Activated CD4-positive, alpha-beta T cell treated with anti-CD3 and anti-CD28 coated beads for 36 hours (primary cell): ENCODE data around the gene PCAT6. TPM values are rescaled to one million over a fixed set of nuclear protein-coding genes. Genes with fewer than 3 reads are reported as not detected.
A peak's percentile ranks its signal among the peaks of the same experiment; 100 is the strongest.
"Not testable (repeated sequence)": the region's sequence is repeated elsewhere in the genome, so short reads cannot be mapped to it uniquely, and the experiment has no call there.

ENCODE experiments used
- ATAC-seq: fragments of 200-7000 bp; cut with Tn5 transposase; one replicate; pipeline ENCODE4 v1.10.0; 2021; ENCODE audit warnings: mild to moderate bottlenecking, moderate library complexity
- CTCF ChIA-PET: fragments of 350-600 bp; sonication (Branson Sonifier 250); formaldehyde crosslinking; loops from one replicate; lab custom pipeline; 2021; ENCODE audit warnings: antibody characterized with exemption; lab: Charles Lee
- POLR2A ChIA-PET: fragments of 350-600 bp; sonication (Branson Sonifier 250); formaldehyde crosslinking; loops from one replicate; lab custom pipeline; 2021; ENCODE audit warnings: antibody characterized with exemption, inconsistent platforms; lab: Charles Lee
- DNase-seq: peaks from one replicate; pipeline ENCODE4 v3.0.0-alpha.2; 2020
- H3K27ac Mint-ChIP-seq: one replicate; pipeline ENCODE4 v1.8.0; 2021; ENCODE audit warnings: mixed read lengths
- H3K27me3 Mint-ChIP-seq: one replicate; pipeline ENCODE4 v1.8.0; 2021; ENCODE audit warnings: mixed read lengths
- H3K36me3 Mint-ChIP-seq: one replicate; pipeline ENCODE4 v1.8.0; 2021; ENCODE audit warnings: low read depth, mixed read lengths
- H3K4me1 Mint-ChIP-seq: one replicate; pipeline ENCODE4 v1.8.0; 2021; ENCODE audit warnings: mixed read lengths
- H3K4me3 Mint-ChIP-seq: one replicate; pipeline ENCODE4 v1.8.0; 2021; ENCODE audit warnings: mild to moderate bottlenecking, moderate library complexity, mixed read lengths
- H3K9me3 Mint-ChIP-seq: one replicate; pipeline ENCODE4 v1.8.0; 2021; ENCODE audit warnings: low read depth, mixed read lengths
- intact Hi-C, 2 experiments: fragments of 100-400 bp; cut with DNase I in 1 of 2; cut with micrococcal nuclease in 1 of 2; formaldehyde crosslinking; loops; one replicate each; pipeline versions ENCODE4 v1.14.2 to v1.15.1; 2022 to 2024; cut with DNase I, micrococcal nuclease
- total RNA-seq, 2 experiments: library from RNA; stranded (reverse); gene quantifications; one replicate each; pipeline ENCODE4 v1.2.3, GENCODE V29; 2021

The PCAT6 gene
- total RNA-seq: 1 to 10 TPM in 1 of 2 experiments, under 1 TPM in 1; 0.59 to 2.2 TPM

DNA sequence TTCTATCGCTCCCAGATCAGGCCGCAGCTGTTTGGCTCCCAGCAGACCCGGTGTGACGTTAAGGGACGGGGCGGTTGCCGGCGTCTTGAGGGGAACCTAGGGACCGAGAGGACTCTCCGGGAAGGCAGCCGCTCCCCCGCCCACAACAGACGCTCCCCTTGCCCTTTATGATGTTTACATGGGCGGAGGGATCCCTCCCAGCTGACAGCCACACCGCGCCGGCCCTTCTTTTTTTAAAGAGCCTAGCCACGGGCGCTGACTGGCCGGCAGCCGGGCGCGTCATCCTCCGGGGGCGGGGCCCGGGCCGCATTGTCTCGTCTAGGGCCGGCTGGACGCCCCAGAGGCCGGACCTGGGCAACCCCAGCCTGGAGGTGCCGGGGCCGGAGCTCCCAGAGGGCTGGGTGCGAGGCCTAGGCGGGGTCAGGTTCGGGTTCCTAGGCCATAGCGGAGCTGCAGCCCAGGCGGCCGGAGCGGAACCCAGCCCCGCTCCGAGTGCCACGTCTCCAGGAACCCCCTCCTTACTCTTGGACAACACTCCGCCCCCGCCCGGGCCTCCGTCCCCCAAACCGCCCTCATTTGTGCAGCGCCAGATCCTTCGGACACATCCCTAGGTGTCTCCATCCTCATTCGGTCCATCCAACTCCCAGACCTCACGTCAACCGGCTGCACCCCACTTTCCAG is at the start of gene PCAT6:
TSS of gene PCAT6 (plus strand) at position 340 of the 681 bp plus-strand sequence.
- Mint-ChIP-seq H3K27me3 (peaks cover 8% of the 10 kb centered on the region), H3K9me3 (no peaks in the 10 kb centered on the region), H3K27ac (peak within 1 kb of the TSS; percentile 68), H3K36me3 (peaks cover 3% of the 10 kb centered on the region), H3K4me3 (peak within 1 kb of the TSS; percentile 75), H3K4me1 (peaks cover 32% of the 10 kb centered on the region)
- ChIA-PET POLR2A (no interaction called here), CTCF (no interaction called here)
- ATAC-seq (peak; percentile 66), DNase-seq (peak; percentile 93)
- intact Hi-C loops: loop anchor here in 1 of 2 experiments (1.0 to 2.0 kb wide), 6 partner anchors 79 to 468 kb away; partner anchors contain the start of genes ADIPOR1, CYB5R1, KLHL12 and RABIF

DNA sequence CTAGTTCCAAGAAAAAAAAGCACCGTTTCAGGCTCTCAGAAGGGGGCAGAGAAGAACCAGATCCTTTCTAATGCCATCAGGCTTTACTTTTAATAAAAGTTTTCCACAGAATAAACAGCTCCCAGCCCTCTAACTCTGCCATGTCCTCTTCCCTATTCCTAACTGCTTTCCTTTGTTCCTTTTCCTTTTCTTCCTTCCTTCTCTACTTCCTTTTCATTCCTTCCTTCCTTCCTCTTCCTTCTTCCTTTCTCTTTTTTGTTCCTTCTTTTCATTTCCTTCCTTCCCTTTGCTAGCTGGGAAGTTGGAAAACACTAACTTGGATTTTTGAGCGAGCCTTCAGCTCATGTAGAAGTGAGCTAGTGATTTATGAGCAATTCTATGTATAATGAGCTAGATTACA is 48.7 kb upstream of the PCAT6 start:
- CTCF ChIA-PET: interaction anchor here (0.6 to 0.8 kb wide), 2 partner anchors 231 to 524 kb away, joined by 3 read pairs; no protein-coding TSS in a partner anchor
- DNase-seq: no peak
- Mint-ChIP-seq H3K27ac (no peak overlapping the region), H3K4me1 (no peaks in the 10 kb centered on the region), H3K27me3 (no peaks in the 10 kb centered on the region), H3K36me3 (peaks cover 29% of the 10 kb centered on the region), H3K4me3 (no peak overlapping the region), H3K9me3 (no peaks in the 10 kb centered on the region)
- ATAC-seq: no peak
- intact Hi-C loops: no loop called here
- POLR2A ChIA-PET: interaction anchor here (0.7 kb wide), 1 partner anchor 44 kb away, joined by 4 read pairs; no protein-coding TSS in a partner anchor

- intact Hi-C loops: no loop called here
- H3K4me1 Mint-ChIP-seq: no peaks in the 10 kb centered on the region
- H3K27ac Mint-ChIP-seq: no peak overlapping the region
- H3K36me3 Mint-ChIP-seq: peaks cover 16% of the 10 kb centered on the region
- no peak overlapping the region for H3K4me3 Mint-ChIP-seq
- H3K9me3 Mint-ChIP-seq: no peaks in the 10 kb centered on the region
- CTCF ChIA-PET: no interaction called here
- ATAC-seq (no peak), DNase-seq (no peak)
- POLR2A ChIA-PET: no interaction called here
- no peaks in the 10 kb centered on the region for H3K27me3 Mint-ChIP-seq
These were observed 45.0 kb upstream of the PCAT6 start for GRCh38 chr1:202765721-202766120.

GRCh38 chr1:202770135-202770534 is 40.6 kb upstream of the PCAT6 start:
- DNase-seq: no peak
- Mint-ChIP-seq H3K4me1 (no peaks in the 10 kb centered on the region), H3K27me3 (no peaks in the 10 kb centered on the region), H3K9me3 (no peaks in the 10 kb centered on the region), H3K36me3 (peaks cover 20% of the 10 kb centered on the region), H3K4me3 (no peak overlapping the region), H3K27ac (no peak overlapping the region)
- ChIA-PET POLR2A (no interaction called here), CTCF (interaction anchor here (0.5 kb wide), 1 partner anchor 813 kb away, joined by 3 read pairs; no protein-coding TSS in a partner anchor)
- ATAC-seq: no peak
- intact Hi-C loops: no loop called here

DNA sequence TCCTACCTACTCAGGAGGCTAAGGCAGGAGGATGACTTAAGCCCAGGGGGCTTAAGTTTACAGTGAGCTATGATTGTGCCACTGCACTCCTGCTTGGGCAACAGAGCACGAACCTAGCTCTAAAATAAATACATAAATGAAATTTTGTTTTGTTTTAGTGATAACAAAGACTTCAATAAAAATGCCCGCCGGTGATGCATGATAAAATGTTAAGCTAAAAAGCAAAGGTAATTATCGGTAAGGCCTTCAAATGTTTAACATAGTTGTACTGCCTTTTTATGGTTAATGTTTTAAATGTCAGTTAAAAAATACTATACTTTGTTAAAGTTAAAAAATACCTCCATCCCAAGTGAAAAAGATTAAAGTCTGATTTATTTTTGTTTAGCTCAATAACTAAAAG is 29.6 kb upstream of the PCAT6 start:
- ChIA-PET CTCF (interaction anchor here (1.0 to 1.5 kb wide), 5 partner anchors 9 to 626 kb away, joined by 3 to 4 read pairs (median 4); no protein-coding TSS in a partner anchor), POLR2A (interaction anchor here (0.7 kb wide), 2 partner anchors 39 to 907 kb away, joined by 3 read pairs; no protein-coding TSS in a partner anchor)
- peaks cover 18% of the 10 kb centered on the region for H3K4me1 Mint-ChIP-seq
- ATAC-seq: no peak
- no peak for DNase-seq
- intact Hi-C loops: no loop called here
- peaks cover 1% of the 10 kb centered on the region for H3K36me3 Mint-ChIP-seq
- no peak overlapping the region for H3K27ac Mint-ChIP-seq
- no peaks in the 10 kb centered on the region for H3K27me3 Mint-ChIP-seq
- H3K9me3 Mint-ChIP-seq: no peaks in the 10 kb centered on the region
- no peak overlapping the region for H3K4me3 Mint-ChIP-seq

DNA sequence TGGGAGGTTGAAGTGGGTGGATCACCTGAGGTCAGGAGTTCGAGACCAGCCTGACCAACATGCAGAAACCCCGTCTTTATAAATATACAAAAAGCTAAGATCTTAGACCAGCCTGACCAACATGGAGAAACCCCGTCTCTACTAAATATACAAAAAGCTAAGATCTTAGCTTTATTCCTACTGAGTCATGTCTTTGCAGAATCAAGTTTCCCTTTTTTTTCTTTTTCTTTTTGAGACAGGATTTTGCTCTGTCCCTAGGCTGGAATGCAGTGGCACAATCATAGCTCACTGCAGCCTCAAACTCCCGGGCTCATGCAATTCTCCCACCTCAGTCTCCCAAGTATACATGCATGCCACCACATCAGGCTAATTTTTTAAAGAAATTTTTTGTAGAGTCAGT is 23.9 kb upstream of the PCAT6 start:
- H3K4me1 Mint-ChIP-seq: peaks cover 17% of the 10 kb centered on the region
- ATAC-seq: no peak
- intact Hi-C loops: no loop called here
- no peaks in the 10 kb centered on the region for H3K27me3 Mint-ChIP-seq
- CTCF ChIA-PET: interaction anchor here (0.6 to 1.1 kb wide), 3 partner anchors 9 to 213 kb away, joined by 3 to 4 read pairs (median 3); no protein-coding TSS in a partner anchor
- H3K27ac Mint-ChIP-seq: no peak overlapping the region
- POLR2A ChIA-PET: no interaction called here
- DNase-seq: no peak
- no peaks in the 10 kb centered on the region for H3K9me3 Mint-ChIP-seq
- no peak overlapping the region for H3K4me3 Mint-ChIP-seq
- no peaks in the 10 kb centered on the region for H3K36me3 Mint-ChIP-seq

- ChIA-PET POLR2A (no interaction called here), CTCF (no interaction called here)
- intact Hi-C loops: no loop called here
- H3K27ac Mint-ChIP-seq: peak overlapping the region; percentile 55
- peaks cover 19% of the 10 kb centered on the region for H3K4me1 Mint-ChIP-seq
- no peak overlapping the region for H3K4me3 Mint-ChIP-seq
- no peaks in the 10 kb centered on the region for H3K9me3 Mint-ChIP-seq
- ATAC-seq (no peak), DNase-seq (no peak)
- no peaks in the 10 kb centered on the region for H3K27me3 Mint-ChIP-seq
- H3K36me3 Mint-ChIP-seq: no peaks in the 10 kb centered on the region
These were observed 22.0 kb upstream of the PCAT6 start for GRCh38 chr1:202788800-202789199.

- no peak for ATAC-seq
- Mint-ChIP-seq H3K36me3 (no peaks in the 10 kb centered on the region), H3K4me3 (no peak overlapping the region), H3K27me3 (no peaks in the 10 kb centered on the region), H3K9me3 (no peaks in the 10 kb centered on the region), H3K4me1 (peaks cover 14% of the 10 kb centered on the region), H3K27ac (peak overlapping the region; percentile 33)
- intact Hi-C loops: no loop called here
- no peak for DNase-seq
- CTCF ChIA-PET: interaction anchor here (0.6 to 0.7 kb wide), 2 partner anchors 32 to 67 kb away, joined by 3 read pairs; no protein-coding TSS in a partner anchor
- POLR2A ChIA-PET: interaction anchor here (0.6 kb wide), 1 partner anchor 373 kb away, joined by 7 read pairs; no protein-coding TSS in a partner anchor
These were observed 19.5 kb upstream of the PCAT6 start for GRCh38 chr1:202791077-202791747.

GRCh38 chr1:202794051-202794740 is 16.6 kb upstream of the PCAT6 start:
- Mint-ChIP-seq H3K9me3 (no peaks in the 10 kb centered on the region), H3K4me3 (no peak overlapping the region), H3K4me1 (peaks cover 24% of the 10 kb centered on the region), H3K27ac (no peak overlapping the region), H3K27me3 (no peaks in the 10 kb centered on the region), H3K36me3 (no peaks in the 10 kb centered on the region)
- POLR2A ChIA-PET: no interaction called here
- DNase-seq (no peak), ATAC-seq (no peak)
- intact Hi-C loops: no loop called here
- CTCF ChIA-PET: interaction anchor here (0.9 kb wide), 1 partner anchor 31 kb away, joined by 3 read pairs; no protein-coding TSS in a partner anchor

- POLR2A ChIA-PET, H3K36me3 Mint-ChIP-seq, H3K27me3 Mint-ChIP-seq, intact Hi-C loops, H3K27ac Mint-ChIP-seq, ATAC-seq, DNase-seq, H3K4me3 Mint-ChIP-seq, H3K9me3 Mint-ChIP-seq: not testable (repeated sequence)
- peaks cover 24% of the 10 kb centered on the region for H3K4me1 Mint-ChIP-seq
- CTCF ChIA-PET: interaction anchor here (0.9 kb wide), 1 partner anchor 31 kb away, joined by 3 read pairs; no protein-coding TSS in a partner anchor
These were observed 15.8 kb upstream of the PCAT6 start for GRCh38 chr1:202794931-202795330.

DNA sequence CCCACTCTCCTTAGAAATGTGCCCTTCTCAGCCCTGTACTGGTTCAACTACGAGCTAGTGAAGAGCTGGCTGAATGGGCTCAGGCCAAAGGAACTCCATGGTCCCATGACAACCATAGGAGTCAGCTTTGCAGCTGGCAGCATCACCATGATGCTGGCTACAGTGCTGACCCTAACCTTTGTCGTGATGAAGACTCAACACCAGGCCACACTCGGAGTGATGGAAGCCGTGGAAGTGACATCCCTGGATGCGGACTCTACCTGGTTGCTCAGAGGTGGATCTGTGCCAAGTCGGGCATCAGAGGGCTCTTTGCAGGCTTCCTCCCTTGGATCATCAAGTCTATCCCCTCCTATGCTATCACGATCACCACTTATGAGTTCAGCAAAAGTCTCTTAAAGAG is 14.1 kb upstream of the PCAT6 start:
- DNase-seq (no peak), ATAC-seq (no peak)
- intact Hi-C loops: no loop called here
- ChIA-PET CTCF (interaction anchor here (0.8 to 1.8 kb wide), 3 partner anchors 10 to 24 kb away, joined by 3 to 4 read pairs (median 3); no protein-coding TSS in a partner anchor), POLR2A (interaction anchor here (0.6 kb wide), 1 partner anchor 11 kb away, joined by 3 read pairs; no protein-coding TSS in a partner anchor)
- Mint-ChIP-seq H3K36me3 (peaks cover 6% of the 10 kb centered on the region), H3K9me3 (no peaks in the 10 kb centered on the region), H3K27ac (no peak overlapping the region), H3K4me1 (peaks cover 31% of the 10 kb centered on the region), H3K27me3 (no peaks in the 10 kb centered on the region), H3K4me3 (no peak overlapping the region)
